GM23248 (cell line): ENCODE results near the gene MAMDC2. TPM values are rescaled to one million over a fixed set of nuclear protein-coding genes. Genes with fewer than 3 reads are reported as not detected.

ENCODE experiments used
- DNase-seq: peaks from one replicate; pipeline ENCODE4 v3.0.0-alpha.2; 2015
- H2AFZ ChIP-seq: fragments of 200-600 bp; sonication (generic); 2 replicates; pipeline ENCODE4 v1.6.1; 2016; ENCODE audit warnings: antibody characterized with exemption
- H3F3A ChIP-seq: fragments of 200-600 bp; sonication (generic); 2 replicates; pipeline ENCODE4 v1.6.1; 2016; ENCODE audit warnings: mild to moderate bottlenecking, antibody characterized with exemption, mixed run types; ENCODE audit not compliant: insufficient read depth
- H3K27ac ChIP-seq: fragments of 200-600 bp; sonication (generic); 2 replicates; pipeline ENCODE4 v1.5.1; 2016; ENCODE audit warnings: mild to moderate bottlenecking
- H3K27me3 ChIP-seq: fragments of 200-600 bp; sonication (generic); replicated peaks from 2 replicates; pipeline ENCODE4 v1.6.1; 2016; ENCODE audit warnings: mild to moderate bottlenecking; ENCODE audit not compliant: insufficient read depth
- H3K36me3 ChIP-seq: fragments of 200-600 bp; sonication (generic); 2 replicates; pipeline ENCODE4 v1.6.1; 2016; ENCODE audit warnings: low read depth, mild to moderate bottlenecking
- H3K4me1 ChIP-seq: fragments of 200-600 bp; sonication (generic); 2 replicates; pipeline ENCODE4 v1.6.1; 2016; ENCODE audit warnings: mild to moderate bottlenecking; ENCODE audit not compliant: insufficient read depth
- H3K4me2 ChIP-seq: fragments of 200-600 bp; sonication (generic); one replicate; pipeline ENCODE4 v1.6.1; 2016; ENCODE audit warnings: mild to moderate bottlenecking; ENCODE audit not compliant: unreplicated experiment
- H3K4me3 ChIP-seq: fragments of 200-600 bp; sonication (generic); 2 replicates; pipeline ENCODE4 v1.5.1; 2016; ENCODE audit warnings: mild to moderate bottlenecking
- H3K79me2 ChIP-seq: fragments of 200-600 bp; sonication (generic); 2 replicates; pipeline ENCODE4 v1.6.1; 2016; ENCODE audit warnings: mild to moderate bottlenecking; ENCODE audit not compliant: insufficient read depth
- H3K9ac ChIP-seq: fragments of 200-600 bp; sonication (generic); 2 replicates; pipeline ENCODE4 v1.6.1; 2016; ENCODE audit warnings: mild to moderate bottlenecking
- H3K9me2 ChIP-seq: fragments of 200-600 bp; sonication (generic); 2 replicates; pipeline ENCODE4 v1.6.1; 2016; ENCODE audit warnings: mixed run types, mild to moderate bottlenecking, moderate library complexity; ENCODE audit not compliant: insufficient read depth
- H3K9me3 ChIP-seq: fragments of 200-600 bp; sonication (generic); one replicate; pipeline ENCODE4 v1.6.1; 2017; ENCODE audit warnings: low read depth
- H4K20me1 ChIP-seq: fragments of 200-600 bp; sonication (generic); 2 replicates; pipeline ENCODE4 v1.6.0; 2016; ENCODE audit not compliant: insufficient read depth
- EZH2 ChIP-seq: fragments of 200-600 bp; sonication (generic); IDR thresholded peaks from 2 replicates; pipeline ENCODE4 v1.6.1; 2018; ENCODE audit warnings: antibody characterized with exemption, mild to moderate bottlenecking; ENCODE audit not compliant: insufficient read depth, poor library complexity, severe bottlenecking
- EZH2phosphoT487 ChIP-seq: fragments of 200-600 bp; sonication (generic); IDR thresholded peaks from 2 replicates; pipeline ENCODE4 v1.6.1; 2018; ENCODE audit warnings: antibody characterized with exemption, moderate library complexity, mild to moderate bottlenecking, low read depth; ENCODE audit not compliant: insufficient read depth
- WGBS, 2 experiments: methylation state at CpG; one replicate each; pipeline ENCODE4 v1.1.6; 2015 to 2017; ENCODE audit warnings: low lambda C conversion rate in 2 of 2, low coverage in 1 of 2; ENCODE audit errors: missing lambda C conversion rate in 2 of 2; 5-methylcytosine and 5-hydroxymethylcytosine counted together
- in situ Hi-C: fragments of 300-500 bp; cut with MboI; formaldehyde crosslinking; loops from 2 replicates; pipeline ENCODE4 v1.15.0; 2020
- polyA plus RNA-seq: library from polyadenylated mRNA; unstranded; fragments of >200 nt; fragmentation: Nextera tagmentation; extraction: Ambion mirVana; gene quantifications from 2 replicates; pipeline ENCODE4 v1.2.1, GENCODE V29; 2016
- total RNA-seq: library from RNA; depleted of rRNA; stranded (reverse); fragments of >200 nt; shearing (Covaris generic); gene quantifications from 2 replicates; pipeline ENCODE4 v1.2.3, GENCODE V29; 2014

MAMDC2 gene
- total and polyA plus RNA-seq, 2 experiments from 2014 or later: 0.45 TPM; not detected in 1

- no peak overlapping the region for H3K4me2 ChIP-seq
- H3K4me1 ChIP-seq: no peaks in the 10 kb centered on the region
- H2AFZ ChIP-seq: no peak overlapping the region
- H3K27ac ChIP-seq: no peak overlapping the region
- 20 to 24% methylated on average over 3 of the region's 3 CpGs for WGBS, 2 experiments
- in situ Hi-C loops: no loop called here
- TF ChIP-seq EZH2phosphoT487 (no peak), EZH2 (no peak)
- H3K27me3 ChIP-seq: peaks cover 63% of the 10 kb centered on the region
- no peak for DNase-seq
- no peak overlapping the region for H3K4me3 ChIP-seq
- H3F3A ChIP-seq: no peaks in the 10 kb centered on the region
- no peaks in the 10 kb centered on the region for H3K9me3 ChIP-seq
- H4K20me1 ChIP-seq: no peaks in the 10 kb centered on the region
- no peak overlapping the region for H3K9ac ChIP-seq
- no peaks in the 10 kb centered on the region for H3K9me2 ChIP-seq
- no peaks in the 10 kb centered on the region for H3K79me2 ChIP-seq
- H3K36me3 ChIP-seq: no peaks in the 10 kb centered on the region
These were observed 12.0 kb downstream of the MAMDC2 start for GRCh38 chr9:70055406-70056210.

GRCh38 chr9:70056211-70056944, 12.7 kb downstream of the MAMDC2 start:
- 76 to 78% methylated on average over 10 of the region's 10 CpGs for WGBS, 2 experiments
- H3K4me3 ChIP-seq: no peak overlapping the region
- H3K9me2 ChIP-seq: no peaks in the 10 kb centered on the region
- no peak overlapping the region for H3K9ac ChIP-seq
- H3K4me1 ChIP-seq: no peaks in the 10 kb centered on the region
- H3F3A ChIP-seq: no peaks in the 10 kb centered on the region
- in situ Hi-C loops: no loop called here
- H3K9me3 ChIP-seq: no peaks in the 10 kb centered on the region
- H2AFZ ChIP-seq: no peak overlapping the region
- no peaks in the 10 kb centered on the region for H3K79me2 ChIP-seq
- H3K4me2 ChIP-seq: no peak overlapping the region
- H3K36me3 ChIP-seq: no peaks in the 10 kb centered on the region
- TF ChIP-seq EZH2phosphoT487 (no peak), EZH2 (no peak)
- H4K20me1 ChIP-seq: no peaks in the 10 kb centered on the region
- H3K27ac ChIP-seq: no peak overlapping the region
- peaks cover 65% of the 10 kb centered on the region for H3K27me3 ChIP-seq
- no peak for DNase-seq

GRCh38 chr9:70058569-70059116, 15.0 kb downstream of the MAMDC2 start:
- no peak for DNase-seq
- Histone ChIP-seq H3K27me3 (peaks cover 58% of the 10 kb centered on the region), H3K27ac (no peak overlapping the region), H4K20me1 (no peaks in the 10 kb centered on the region), H3K4me2 (no peak overlapping the region), H3K36me3 (no peaks in the 10 kb centered on the region), H3K4me1 (0 out of 2 replicates have a peak, but pooled peaks cover 4% of the 10 kb centered on the region), H3F3A (no peaks in the 10 kb centered on the region), H3K4me3 (no peak overlapping the region), H3K9me2 (no peaks in the 10 kb centered on the region), H2AFZ (no peak overlapping the region), H3K9ac (no peak overlapping the region), H3K9me3 (no peaks in the 10 kb centered on the region), H3K79me2 (no peaks in the 10 kb centered on the region)
- TF ChIP-seq EZH2 (no peak), EZH2phosphoT487 (no peak)
- in situ Hi-C loops: no loop called here
- WGBS, 2 experiments: 23 to 34% methylated on average over 3 of the region's 3 CpGs

GRCh38 chr9:70060148-70060882, 16.7 kb downstream of the MAMDC2 start:
- Histone ChIP-seq H3K9me2 (no peaks in the 10 kb centered on the region), H3K27me3 (peaks cover 49% of the 10 kb centered on the region), H4K20me1 (no peaks in the 10 kb centered on the region), H3K9me3 (no peaks in the 10 kb centered on the region), H3K4me3 (no peak overlapping the region), H3K4me2 (no peak overlapping the region), H2AFZ (no peak overlapping the region), H3K36me3 (no peaks in the 10 kb centered on the region), H3K9ac (no peak overlapping the region), H3F3A (no peaks in the 10 kb centered on the region), H3K27ac (no peak overlapping the region), H3K79me2 (no peaks in the 10 kb centered on the region), H3K4me1 (0 out of 2 replicates have a peak, but pooled peaks cover 4% of the 10 kb centered on the region)
- WGBS, 2 experiments: 64 to 68% methylated on average over 3 of the region's 3 CpGs
- no peak for DNase-seq
- in situ Hi-C loops: no loop called here
- no peak for TF ChIP-seq EZH2
- no peak for TF ChIP-seq EZH2phosphoT487
